ENCODE data around the gene TPM1.

DNA sequence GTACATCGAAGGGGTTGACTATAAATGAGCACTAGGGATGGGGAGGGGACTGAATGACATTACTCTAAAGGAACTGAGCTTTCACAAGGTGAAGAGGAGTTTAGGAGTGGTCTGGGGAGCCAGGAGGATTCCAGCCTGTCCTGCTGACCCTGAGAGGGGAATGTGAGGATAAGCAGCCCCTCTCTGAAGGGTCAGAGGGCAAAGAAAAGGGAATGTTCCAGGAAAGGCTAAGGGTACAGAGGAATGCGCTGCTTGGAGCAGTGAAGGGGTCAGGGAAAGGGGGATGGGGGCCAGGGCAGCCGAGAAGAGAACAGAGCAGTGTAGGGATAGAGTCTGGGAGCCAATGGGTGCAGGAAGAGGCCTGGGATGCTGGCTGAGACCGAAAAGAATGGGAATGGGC, 28.0 kb upstream of the TPM1 start:
- TF ChIP-seq, protein P1, sequence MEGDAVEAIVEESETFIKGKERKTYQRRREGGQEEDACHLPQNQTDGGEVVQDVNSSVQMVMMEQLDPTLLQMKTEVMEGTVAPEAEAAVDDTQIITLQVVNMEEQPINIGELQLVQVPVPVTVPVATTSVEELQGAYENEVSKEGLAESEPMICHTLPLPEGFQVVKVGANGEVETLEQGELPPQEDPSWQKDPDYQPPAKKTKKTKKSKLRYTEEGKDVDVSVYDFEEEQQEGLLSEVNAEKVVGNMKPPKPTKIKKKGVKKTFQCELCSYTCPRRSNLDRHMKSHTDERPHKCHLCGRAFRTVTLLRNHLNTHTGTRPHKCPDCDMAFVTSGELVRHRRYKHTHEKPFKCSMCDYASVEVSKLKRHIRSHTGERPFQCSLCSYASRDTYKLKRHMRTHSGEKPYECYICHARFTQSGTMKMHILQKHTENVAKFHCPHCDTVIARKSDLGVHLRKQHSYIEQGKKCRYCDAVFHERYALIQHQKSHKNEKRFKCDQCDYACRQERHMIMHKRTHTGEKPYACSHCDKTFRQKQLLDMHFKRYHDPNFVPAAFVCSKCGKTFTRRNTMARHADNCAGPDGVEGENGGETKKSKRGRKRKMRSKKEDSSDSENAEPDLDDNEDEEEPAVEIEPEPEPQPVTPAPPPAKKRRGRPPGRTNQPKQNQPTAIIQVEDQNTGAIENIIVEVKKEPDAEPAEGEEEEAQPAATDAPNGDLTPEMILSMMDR (IDR thresholded peaks at IDR 0.05) = no peak
- no peak for TF ChIP-seq POLR2A (IDR thresholded peaks at IDR 0.05)

Measured in breast epithelium (tissue), 3 donors.